GM21825 (cell line): Measurements from ENCODE around the gene OPRM1.

Experiments used
- ATAC-seq: cut with Tn5 transposase; IDR thresholded peaks from one replicate; pipeline ENCODE4 v1.9.1; 2021; ENCODE audit warnings: mild to moderate bottlenecking, moderate library complexity; ENCODE audit not compliant: unreplicated experiment

Gene OPRM1

DNA sequence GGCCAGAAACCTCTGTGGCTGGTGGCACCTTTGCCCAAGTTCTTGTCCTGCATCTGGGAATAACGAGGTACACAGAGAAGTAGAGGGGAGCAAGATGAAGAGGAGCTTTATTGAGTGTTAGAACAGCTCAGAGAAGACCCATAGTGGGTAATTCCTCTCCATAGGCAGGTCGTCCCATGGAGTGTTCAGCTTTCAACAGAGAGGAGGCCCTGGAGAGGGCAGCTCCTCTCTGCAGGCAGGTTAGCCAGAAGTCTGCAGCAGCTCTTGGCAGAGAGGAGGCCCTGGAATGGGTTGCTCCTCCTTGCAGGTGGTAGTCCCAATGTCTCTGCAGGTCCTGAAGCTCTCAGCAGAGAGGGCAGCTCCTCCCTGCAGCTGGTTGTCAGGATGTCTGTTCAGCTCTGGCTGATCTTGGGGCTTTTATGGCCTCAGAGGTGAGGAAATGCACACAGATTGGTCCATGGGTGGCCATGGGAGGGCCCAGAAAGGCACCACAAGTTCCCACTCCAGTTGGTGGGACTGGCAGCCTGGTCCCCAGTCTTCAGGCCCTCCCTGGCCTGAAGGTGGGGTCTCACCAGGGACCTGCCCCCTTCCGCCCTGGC lies 228.6 kb downstream of the OPRM1 start:
- ATAC-seq = no peak

GRCh38 chr6:154268486-154268885 lies 229.4 kb downstream of the OPRM1 start:
- no peak for ATAC-seq

- ATAC-seq = no peak
Measured at GRCh38 chr6:154274168-154274567, 235.1 kb downstream of the OPRM1 start.

- ATAC-seq = peak; percentile 71
Measured at GRCh38 chr6:154276810-154277628, 238.0 kb downstream of the OPRM1 start.

DNA sequence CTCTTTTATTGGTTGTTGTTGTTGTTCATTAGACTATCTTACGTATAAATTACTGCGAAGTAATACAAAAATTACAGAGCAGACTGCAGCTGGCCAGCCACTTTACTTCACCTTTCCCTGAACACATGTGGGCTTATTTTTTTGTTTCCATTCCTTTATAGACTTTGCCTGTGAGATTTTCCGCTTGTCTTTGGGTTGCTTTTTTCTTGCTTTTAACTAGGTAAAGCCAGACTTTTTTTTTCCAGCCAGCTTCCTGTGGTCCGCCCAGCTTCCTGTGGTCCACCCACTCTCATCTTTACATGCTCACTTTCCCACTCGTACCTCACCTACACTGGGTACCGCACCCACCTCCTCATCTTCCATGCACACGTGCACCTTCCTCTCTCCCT lies 238.6 kb downstream of the OPRM1 start:
- no peak for ATAC-seq

- ATAC-seq = no peak
Measured at GRCh38 chr6:154280521-154280920, 241.5 kb downstream of the OPRM1 start.

DNA sequence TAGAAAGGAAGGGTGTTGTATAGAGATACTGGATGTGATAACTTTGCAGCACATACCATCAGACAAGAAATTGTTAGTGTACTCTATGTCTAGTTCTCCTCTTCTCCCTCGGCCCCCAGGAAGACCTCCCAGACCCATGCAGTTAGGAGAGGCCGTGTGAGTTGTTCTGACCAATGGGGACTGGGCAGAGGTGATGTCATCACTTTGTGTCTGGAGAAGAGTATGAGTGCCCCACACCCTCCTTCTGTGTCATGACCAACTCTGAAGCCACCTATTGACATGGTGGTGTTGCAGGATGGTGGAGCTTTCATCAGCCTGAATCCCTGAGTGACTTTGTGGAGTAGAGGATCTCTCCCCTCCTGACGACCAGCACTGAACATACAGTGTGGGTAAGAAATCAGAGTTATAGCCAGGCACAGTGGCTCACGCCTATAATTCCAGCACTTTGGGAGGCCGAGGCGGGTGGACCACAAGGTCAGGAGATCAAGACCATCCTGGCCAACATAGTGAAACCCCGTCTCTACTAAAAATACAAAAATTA lies 245.3 kb downstream of the OPRM1 start:
- no peak for ATAC-seq

- ATAC-seq = no peak
Measured at GRCh38 chr6:154285826-154286225, 246.8 kb downstream of the OPRM1 start.

DNA sequence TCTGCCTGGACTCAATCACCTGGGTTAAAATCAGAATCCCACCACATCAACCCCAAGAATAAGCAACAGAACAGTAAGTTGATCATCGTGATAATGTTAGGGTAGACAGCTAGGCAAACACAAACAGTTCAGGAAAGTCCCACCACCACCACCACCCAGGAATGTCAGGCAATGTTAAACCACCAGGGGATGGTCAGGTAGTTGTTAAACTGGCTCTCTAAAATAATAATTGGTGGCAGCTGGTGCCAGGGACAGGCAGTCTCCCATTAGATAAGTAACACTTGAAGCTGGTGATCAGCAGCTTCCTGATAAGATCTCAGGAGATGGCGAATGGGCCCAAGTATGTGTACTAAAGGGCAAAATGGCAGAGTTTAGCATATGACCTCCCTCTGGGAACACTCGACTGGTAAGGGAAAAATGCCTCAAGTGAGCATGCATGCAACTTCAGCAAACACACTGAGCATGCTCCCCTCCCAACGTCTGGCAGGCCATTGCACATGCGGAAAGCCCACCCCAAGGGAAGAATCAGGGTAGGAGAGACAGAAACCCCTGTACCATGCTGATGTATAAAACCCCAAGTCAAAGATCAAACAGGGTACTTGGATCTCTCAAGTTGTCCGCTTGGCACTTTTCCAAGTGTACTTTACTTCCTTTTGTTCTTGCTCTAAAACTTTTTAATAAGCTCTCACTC lies 250.9 kb downstream of the OPRM1 start:
- ATAC-seq = no peak

GRCh38 chr6:154292066-154292465 lies 253.0 kb downstream of the OPRM1 start:
- ATAC-seq = no peak

- no peak for ATAC-seq
Measured at GRCh38 chr6:154292855-154293519, 253.9 kb downstream of the OPRM1 start.

DNA sequence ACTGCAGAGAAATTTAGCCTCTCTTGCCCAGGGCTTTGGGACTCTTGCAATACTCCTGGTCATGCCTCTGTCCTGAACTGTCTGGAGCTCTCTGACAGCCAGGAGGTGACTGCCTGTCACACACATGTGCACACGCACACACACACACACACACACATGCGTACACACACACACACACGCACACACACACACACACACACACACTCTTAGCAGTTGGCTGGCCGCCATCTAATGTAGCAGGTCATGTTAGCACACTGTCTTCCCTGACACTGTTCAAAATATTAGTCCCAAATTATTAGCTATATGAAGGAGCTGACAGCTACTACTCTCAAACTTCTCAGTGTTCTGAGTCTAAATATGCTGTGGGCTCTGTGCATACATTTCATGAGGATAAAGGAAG lies 256.7 kb downstream of the OPRM1 start:
- ATAC-seq = no peak
